Type B pancreatic cell (in vitro differentiated cells): ENCODE results near the gene ZNF804A. TPM values are rescaled to one million over a fixed set of nuclear protein-coding genes. Genes with fewer than 3 reads are reported as not detected.

Source experiments
- DNase-seq: peaks from one replicate; pipeline ENCODE4 v3.0.0; 2021; ENCODE audit warnings: mixed read lengths; ENCODE audit not compliant: unreplicated experiment; ENCODE audit errors: extremely low spot score
- H3K27ac Mint-ChIP-seq: 2 replicates; pipeline ENCODE4 v1.8.0; 2021; ENCODE audit warnings: mild to moderate bottlenecking, mixed read lengths
- H3K27me3 Mint-ChIP-seq: 2 replicates; pipeline ENCODE4 v1.8.0; 2021; ENCODE audit warnings: mixed read lengths
- H3K36me3 Mint-ChIP-seq: 2 replicates; pipeline ENCODE4 v1.8.0; 2021; ENCODE audit warnings: mixed read lengths
- H3K4me1 Mint-ChIP-seq: one replicate; pipeline ENCODE4 v1.8.0; 2021; ENCODE audit warnings: mixed read lengths; ENCODE audit not compliant: unreplicated experiment
- H3K4me3 Mint-ChIP-seq: 2 replicates; pipeline ENCODE4 v1.8.0; 2021; ENCODE audit warnings: mild to moderate bottlenecking, mixed read lengths
- H3K9me3 Mint-ChIP-seq: 2 replicates; pipeline ENCODE4 v1.8.0; 2021; ENCODE audit warnings: mixed read lengths
- total RNA-seq: library from RNA; stranded (reverse); gene quantifications from 2 replicates; pipeline ENCODE4 v1.2.1, GENCODE V29; 2021; ENCODE audit warnings: low replicate concordance
- TF ChIP-seq, protein P1 (sequence below): fragments of 200-600 bp; sonication (generic); conservative IDR thresholded peaks from 2 replicates; pipeline ENCODE4 v1.5.0; 2021; ENCODE audit warnings: antibody characterized with exemption, mild to moderate bottlenecking

Gene ZNF804A
- total RNA-seq, 1 donor from 2014 or later, result 2.0 TPM

DNA sequence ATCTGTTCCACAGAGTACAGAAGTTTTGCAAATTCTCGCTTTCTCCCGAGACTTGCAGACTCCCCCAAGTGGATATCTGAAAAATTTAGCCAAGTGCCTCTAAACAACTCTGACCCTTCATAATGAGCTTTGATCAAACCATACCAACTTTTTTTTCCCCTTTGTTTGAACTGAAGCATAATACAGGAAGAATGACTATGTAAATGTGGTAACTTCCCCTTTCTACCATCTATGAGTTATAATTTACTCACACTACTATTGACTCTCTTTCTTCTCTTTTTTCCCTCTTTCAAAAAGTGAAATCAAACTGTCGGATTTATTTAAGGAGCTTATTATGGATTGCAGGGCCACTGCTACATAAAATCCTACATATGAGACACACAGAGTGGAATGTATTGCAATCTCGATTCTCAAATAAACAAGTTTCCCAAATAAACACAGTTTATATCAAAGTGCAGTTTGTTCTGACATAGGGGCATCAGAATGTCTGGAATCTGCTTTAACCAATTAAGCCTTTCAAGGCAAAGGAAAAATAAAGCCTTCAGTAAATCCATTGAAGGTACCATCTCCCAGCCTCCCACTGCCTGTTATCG lies 1.4 kb upstream of the ZNF804A start:
- H3K36me3 Mint-ChIP-seq, result no peaks in the 10 kb centered on the region
- DNase-seq, result no peak
- peak overlapping the region; percentile 88 for H3K4me3 Mint-ChIP-seq
- H3K9me3 Mint-ChIP-seq, result no peaks in the 10 kb centered on the region
- TF ChIP-seq, protein P1, sequence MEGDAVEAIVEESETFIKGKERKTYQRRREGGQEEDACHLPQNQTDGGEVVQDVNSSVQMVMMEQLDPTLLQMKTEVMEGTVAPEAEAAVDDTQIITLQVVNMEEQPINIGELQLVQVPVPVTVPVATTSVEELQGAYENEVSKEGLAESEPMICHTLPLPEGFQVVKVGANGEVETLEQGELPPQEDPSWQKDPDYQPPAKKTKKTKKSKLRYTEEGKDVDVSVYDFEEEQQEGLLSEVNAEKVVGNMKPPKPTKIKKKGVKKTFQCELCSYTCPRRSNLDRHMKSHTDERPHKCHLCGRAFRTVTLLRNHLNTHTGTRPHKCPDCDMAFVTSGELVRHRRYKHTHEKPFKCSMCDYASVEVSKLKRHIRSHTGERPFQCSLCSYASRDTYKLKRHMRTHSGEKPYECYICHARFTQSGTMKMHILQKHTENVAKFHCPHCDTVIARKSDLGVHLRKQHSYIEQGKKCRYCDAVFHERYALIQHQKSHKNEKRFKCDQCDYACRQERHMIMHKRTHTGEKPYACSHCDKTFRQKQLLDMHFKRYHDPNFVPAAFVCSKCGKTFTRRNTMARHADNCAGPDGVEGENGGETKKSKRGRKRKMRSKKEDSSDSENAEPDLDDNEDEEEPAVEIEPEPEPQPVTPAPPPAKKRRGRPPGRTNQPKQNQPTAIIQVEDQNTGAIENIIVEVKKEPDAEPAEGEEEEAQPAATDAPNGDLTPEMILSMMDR, result no peak
- peak overlapping the region; percentile 10 for H3K27ac Mint-ChIP-seq
- peaks cover 72% of the 10 kb centered on the region for H3K27me3 Mint-ChIP-seq
- peaks cover 17% of the 10 kb centered on the region for H3K4me1 Mint-ChIP-seq

DNA sequence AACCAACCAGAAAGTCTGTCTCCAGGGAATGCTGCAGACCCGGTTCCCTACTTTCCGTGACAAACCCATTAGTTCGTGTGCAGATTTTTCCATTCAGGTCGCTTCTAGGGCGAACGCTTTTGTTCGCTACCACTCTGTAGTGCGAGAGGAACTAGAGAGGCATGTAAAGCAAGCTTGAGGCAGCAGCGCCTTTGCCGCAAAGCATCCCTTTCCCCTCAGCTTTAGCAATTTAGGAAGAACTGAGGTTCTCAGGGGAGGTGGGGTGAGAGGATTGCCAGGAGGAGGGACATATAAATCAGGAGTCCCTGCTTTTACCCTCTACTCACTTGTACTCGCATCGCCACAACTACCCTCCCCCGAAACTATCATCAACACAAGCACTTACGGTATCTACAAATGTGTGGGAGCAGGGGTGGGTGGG lies 748 bp upstream of the ZNF804A start:
- TF ChIP-seq, protein P1, result no peak
- H3K27ac Mint-ChIP-seq, result peak overlapping the region; percentile 10

DNA sequence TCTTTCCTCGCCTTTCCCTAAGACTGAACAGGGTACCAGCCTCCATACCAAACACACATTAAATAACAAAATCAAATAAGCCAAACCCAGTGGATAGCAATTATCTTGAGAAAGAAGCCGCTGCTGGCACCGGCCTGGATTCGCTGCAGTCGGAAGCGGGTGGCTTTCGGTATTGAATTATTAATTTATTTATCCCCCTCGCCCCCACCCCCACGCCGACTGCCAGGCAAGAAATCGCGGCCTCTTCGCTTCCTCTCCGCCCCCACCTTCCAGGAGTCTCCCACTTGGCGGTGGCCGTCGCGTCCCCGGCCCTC lies 370 bp upstream of the ZNF804A start:
- peak overlapping the region; percentile 88 for H3K4me3 Mint-ChIP-seq
- DNase-seq, result no peak
- peaks cover 66% of the 10 kb centered on the region for H3K27me3 Mint-ChIP-seq

More for the DNA sequence above, 748 bp upstream of the ZNF804A start:
- Mint-ChIP-seq H3K27me3 (peaks cover 69% of the 10 kb centered on the region), H3K4me3 (peak overlapping the region; percentile 88), H3K9me3 (no peaks in the 10 kb centered on the region), H3K36me3 (no peaks in the 10 kb centered on the region), H3K4me1 (peaks cover 17% of the 10 kb centered on the region)
- no peak for DNase-seq

DNA sequence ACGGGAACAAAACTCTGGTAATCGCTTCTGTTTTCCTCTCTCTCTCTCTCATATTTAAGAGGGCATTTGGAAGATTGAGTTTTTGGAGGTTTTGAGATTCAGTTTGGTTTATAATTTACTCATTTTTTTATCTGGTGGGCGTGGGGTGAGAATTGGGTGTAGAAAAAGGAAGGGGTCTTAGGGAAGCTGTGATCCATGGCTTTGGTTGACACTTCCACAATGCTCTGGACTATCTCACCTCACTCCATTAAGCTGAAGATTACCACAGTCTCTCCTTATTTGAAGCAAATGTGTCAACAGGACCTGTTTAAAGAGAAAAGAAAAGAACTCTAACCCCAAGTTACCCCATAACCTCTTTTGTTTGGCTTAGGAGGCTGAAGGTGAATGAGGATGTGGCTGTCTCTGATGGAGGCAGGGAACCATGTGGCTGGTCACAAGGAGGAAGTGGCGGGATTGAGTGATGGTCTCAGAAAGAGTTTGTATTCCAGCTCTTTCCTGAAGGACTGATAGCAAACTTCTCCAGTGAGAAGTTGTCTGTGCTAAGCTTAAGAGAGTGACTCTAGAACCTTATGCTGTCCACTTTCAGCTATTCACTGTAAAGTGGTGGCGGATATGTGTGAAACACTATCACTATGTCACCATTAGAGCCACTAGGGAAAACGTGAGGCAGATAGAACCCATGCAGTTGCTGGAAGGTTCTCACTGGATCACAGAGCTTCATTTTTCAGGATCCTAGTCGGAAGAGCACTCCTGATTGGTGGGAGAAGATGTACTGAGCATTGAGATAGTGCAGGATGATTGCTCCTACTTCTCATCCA lies 934 bp downstream of the ZNF804A start:
- DNase-seq, result no peak
- TF ChIP-seq, protein P1, result no peak
- Mint-ChIP-seq H3K9me3 (no peaks in the 10 kb centered on the region), H3K4me3 (peak overlapping the region; percentile 91), H3K27ac (peak overlapping the region; percentile 44), H3K4me1 (peaks cover 17% of the 10 kb centered on the region), H3K36me3 (no peaks in the 10 kb centered on the region), H3K27me3 (peaks cover 59% of the 10 kb centered on the region)

More for the DNA sequence above, 370 bp upstream of the ZNF804A start:
- H3K27ac Mint-ChIP-seq, result peak overlapping the region; percentile 10
- TF ChIP-seq, protein P1, result no peak
- H3K4me1 Mint-ChIP-seq, result peaks cover 17% of the 10 kb centered on the region
- no peaks in the 10 kb centered on the region for H3K36me3 Mint-ChIP-seq
- no peaks in the 10 kb centered on the region for H3K9me3 Mint-ChIP-seq

DNA sequence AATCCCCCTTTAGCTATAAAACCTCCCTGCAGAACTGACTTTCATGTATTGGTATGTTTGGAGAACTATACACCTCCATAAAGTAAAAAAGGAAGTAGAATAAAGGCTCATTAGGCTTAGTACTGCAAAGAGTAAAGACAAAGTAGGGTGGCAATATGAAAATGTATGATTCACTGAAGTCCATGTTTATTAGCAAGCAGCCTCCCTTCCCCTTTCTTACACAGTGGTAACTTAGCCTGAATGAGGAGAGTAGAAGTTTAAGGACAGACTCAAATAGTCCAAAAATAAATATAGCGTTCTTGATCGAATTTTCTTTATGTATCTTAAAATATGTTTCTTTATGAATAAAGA lies 1.5 kb downstream of the ZNF804A start:
- Mint-ChIP-seq H3K9me3 (no peaks in the 10 kb centered on the region), H3K27ac (no peak overlapping the region), H3K27me3 (peaks cover 54% of the 10 kb centered on the region), H3K4me1 (peaks cover 17% of the 10 kb centered on the region), H3K36me3 (no peaks in the 10 kb centered on the region), H3K4me3 (peak overlapping the region; percentile 91)
- DNase-seq, result no peak
- TF ChIP-seq, protein P1, result no peak
